H1 (cell line): ENCODE results near the gene MRPS35. TPM values are rescaled to one million over a fixed set of nuclear protein-coding genes. Genes with fewer than 3 reads are reported as not detected.

Experiments used
- CTCF ChIA-PET: fragments of 300-600 bp; sonication (Branson Sonifier 250); formaldehyde crosslinking; loops from one replicate; lab custom pipeline; 2021; ENCODE audit not compliant: partially characterized antibody; lab: Charles Lee
- POLR2A ChIA-PET: fragments of 300-600 bp; sonication (Branson Sonifier 250); formaldehyde crosslinking; loops from one replicate; lab custom pipeline; 2021; ENCODE audit warnings: inconsistent platforms; ENCODE audit not compliant: partially characterized antibody; lab: Charles Lee
- DNase-seq, 2 experiments: peaks; one replicate each; pipeline versions ENCODE4 v3.0.0 to v3.0.0-alpha.2; 2010 to 2022; ENCODE audit warnings: low spot score in 2 of 2, low read depth in 1 of 2, mixed read lengths in 1 of 2
- FAIRE-seq: peaks from 2 replicates; lab custom pipeline; 2011; peaks lifted over from hg19 to GRCh38; lab: Jason Lieb, UNC
- H2AFZ ChIP-seq: 2 replicates; pipeline ENCODE4 v1.8.1; 2012; ENCODE audit warnings: low read length, inconsistent platforms
- H2AK5ac ChIP-seq: 2 replicates; pipeline ENCODE4 v1.6.1; 2013; ENCODE audit warnings: low read depth, low read length
- H2BK120ac ChIP-seq: replicated peaks from 2 replicates; pipeline ENCODE3; 2013; ENCODE audit warnings: low read depth, low read length, inconsistent platforms
- H2BK12ac ChIP-seq: 2 replicates; pipeline ENCODE4 v1.6.1; 2013; ENCODE audit warnings: low read depth, low read length
- H2BK15ac ChIP-seq: 2 replicates; pipeline ENCODE4 v1.6.1; 2013; ENCODE audit warnings: low read length
- H2BK20ac ChIP-seq: 2 replicates; pipeline ENCODE4 v1.6.1; 2013; ENCODE audit warnings: low read length
- H2BK5ac ChIP-seq: 2 replicates; pipeline ENCODE4 v1.6.1; 2013; ENCODE audit warnings: low read depth, low read length
- H3K14ac ChIP-seq: 2 replicates; pipeline ENCODE4 v1.6.1; 2013; ENCODE audit warnings: inconsistent platforms; ENCODE audit not compliant: insufficient read length
- H3K18ac ChIP-seq: 2 replicates; pipeline ENCODE4 v1.6.1; 2013; ENCODE audit warnings: low read length; ENCODE audit errors: extremely low read depth
- H3K23ac ChIP-seq: 2 replicates; pipeline ENCODE4 v1.6.1; 2013; ENCODE audit warnings: inconsistent platforms; ENCODE audit not compliant: insufficient read length
- H3K23me2 ChIP-seq: 2 replicates; pipeline ENCODE4 v1.6.1; 2013; ENCODE audit warnings: low read depth, low read length
- H3K27ac ChIP-seq: 2 replicates; pipeline ENCODE4 v1.6.1; 2011; ENCODE audit warnings: low read depth, low read length, inconsistent platforms
- H3K27me3 ChIP-seq, 4 experiments: replicated peaks in 1 of 4; 1 replicate in 1 of 4; 2 replicates in 3 of 4; pipeline versions ENCODE4 v1.6.1 to v1.8.1; 2011 to 2013; ENCODE audit warnings: low read length in 3 of 4, mild to moderate bottlenecking in 3 of 4, inconsistent platforms in 2 of 4, mixed read lengths in 2 of 4, moderate library complexity in 1 of 4; ENCODE audit not compliant: control insufficient read depth in 3 of 4, insufficient read depth in 3 of 4; ENCODE audit errors: extremely low read depth in 1 of 4
- H3K36me3 ChIP-seq, 4 experiments: 2 replicates each; pipeline versions ENCODE4 v1.6.1 to v1.8.1; 2011 to 2013; ENCODE audit warnings: mild to moderate bottlenecking in 4 of 4, low read length in 3 of 4, moderate library complexity in 2 of 4, control low read depth in 1 of 4, inconsistent platforms in 1 of 4; ENCODE audit not compliant: insufficient read depth in 4 of 4, control insufficient read depth in 2 of 4
- H3K4ac ChIP-seq: replicated peaks from 2 replicates; pipeline ENCODE3; 2013; ENCODE audit warnings: low read length, low read depth, mixed read lengths, inconsistent platforms; ENCODE audit not compliant: insufficient read length
- H3K4me1 ChIP-seq, 4 experiments: replicated peaks in 1 of 4; 1 replicate in 1 of 4; 2 replicates in 3 of 4; pipeline versions ENCODE4 v1.6.1 to v1.8.1; 2011 to 2013; ENCODE audit warnings: low read length in 3 of 4, inconsistent platforms in 2 of 4, mixed read lengths in 1 of 4; ENCODE audit not compliant: insufficient read depth in 4 of 4, control insufficient read depth in 3 of 4
- H3K4me2 ChIP-seq, 2 experiments: 2 replicates each; pipeline versions ENCODE4 v1.6.1 to v1.8.1; 2011 to 2013; ENCODE audit warnings: low read depth in 2 of 2, low read length in 2 of 2, control low read depth in 1 of 2, inconsistent platforms in 1 of 2, mild to moderate bottlenecking in 1 of 2; ENCODE audit not compliant: insufficient read depth in 1 of 2
- H3K4me3 ChIP-seq, 4 experiments: fragments of 200-600, 300-600 bp in 1 of 4; sonication (generic), shearing (Covaris generic), sonication (Bioruptor Twin) in 1 of 4; 2 replicates each; pipeline versions ENCODE4 v1.5.1 to v1.8.1; 2011 to 2016; ENCODE audit warnings: low read length in 4 of 4, low read depth in 3 of 4, control low read depth in 2 of 4, inconsistent platforms in 2 of 4, mild to moderate bottlenecking in 2 of 4, mixed read lengths in 1 of 4, moderate library complexity in 1 of 4; ENCODE audit not compliant: insufficient read depth in 2 of 4; ENCODE audit errors: extremely low read depth in 1 of 4
- H3K56ac ChIP-seq: replicated peaks from 2 replicates; pipeline ENCODE3; 2013; ENCODE audit warnings: low read depth, mild to moderate bottlenecking, mixed read lengths, low read length, inconsistent platforms; ENCODE audit not compliant: insufficient read length
- H3K79me1 ChIP-seq: 2 replicates; pipeline ENCODE4 v1.6.1; 2013; ENCODE audit warnings: low read depth, low read length, control low read depth
- H3K79me2 ChIP-seq, 2 experiments: 2 replicates each; pipeline versions ENCODE4 v1.6.1 to v1.8.1; 2012 to 2013; ENCODE audit warnings: low read length in 2 of 2, mild to moderate bottlenecking in 2 of 2, inconsistent platforms in 1 of 2; ENCODE audit not compliant: insufficient read depth in 2 of 2, control insufficient read depth in 1 of 2
- H3K9ac ChIP-seq, 4 experiments: replicated peaks in 1 of 4; 1 replicate in 1 of 4; 2 replicates in 3 of 4; pipeline versions ENCODE4 v1.6.1 to v1.8.1; 2011 to 2013; ENCODE audit warnings: low read depth in 3 of 4, low read length in 3 of 4, control low read depth in 2 of 4, mild to moderate bottlenecking in 2 of 4, moderate library complexity in 2 of 4, inconsistent platforms in 1 of 4; ENCODE audit errors: extremely low read depth in 1 of 4
- H3K9me3 ChIP-seq, 2 experiments: 2 replicates each; pipeline versions ENCODE4 v1.6.1 to v1.8.1; 2012 to 2013; ENCODE audit warnings: mild to moderate bottlenecking in 2 of 2, moderate library complexity in 2 of 2, control low read depth in 1 of 2, inconsistent platforms in 1 of 2, low read depth in 1 of 2, low read length in 1 of 2, mixed read lengths in 1 of 2; ENCODE audit not compliant: insufficient read depth in 2 of 2
- H4K20me1 ChIP-seq, 2 experiments: replicated peaks in 1 of 2; 2 replicates each; pipeline versions ENCODE3 to v1.8.1; 2011 to 2013; ENCODE audit warnings: inconsistent platforms in 2 of 2, low read length in 2 of 2, mild to moderate bottlenecking in 1 of 2; ENCODE audit not compliant: insufficient read depth in 2 of 2, control insufficient read depth in 1 of 2
- H4K5ac ChIP-seq: 2 replicates; pipeline ENCODE4 v1.6.1; 2013; ENCODE audit warnings: low read length, low read depth, mixed read lengths, inconsistent platforms; ENCODE audit not compliant: insufficient read length
- H4K8ac ChIP-seq: 2 replicates; pipeline ENCODE4 v1.8.0; 2013; ENCODE audit warnings: mild to moderate bottlenecking, moderate library complexity, low read length, inconsistent platforms; ENCODE audit not compliant: insufficient read depth; ENCODE audit errors: extremely low read depth
- H4K91ac ChIP-seq: replicated peaks from 2 replicates; pipeline ENCODE3; 2013; ENCODE audit warnings: low read length, mixed read lengths, inconsistent platforms; ENCODE audit not compliant: insufficient read length
- KDM4A ChIP-seq: IDR thresholded peaks from one replicate; pipeline ENCODE4 v1.7.1; 2012; ENCODE audit warnings: low read depth, mild to moderate bottlenecking, moderate library complexity, low read length, inconsistent platforms; ENCODE audit not compliant: severe bottlenecking
- RXRA ChIP-seq: IDR thresholded peaks from 2 replicates; pipeline ENCODE4 v1.6.1; 2011; ENCODE audit warnings: low read depth, mild to moderate bottlenecking, low read length, moderate library complexity; ENCODE audit not compliant: insufficient read depth
- SP2 ChIP-seq: IDR thresholded peaks from 2 replicates; pipeline ENCODE4 v1.6.1; 2012; ENCODE audit warnings: mild to moderate bottlenecking, low read length, inconsistent platforms
- SUZ12 ChIP-seq: fragments of 200-600 bp; sonication (generic); IDR thresholded peaks from 2 replicates; pipeline ENCODE4 v1.6.1; 2012; ENCODE audit warnings: mild to moderate bottlenecking, inconsistent platforms, low read length, moderate library complexity, mixed read lengths
- TAF7 ChIP-seq: optimal IDR thresholded peaks from 2 replicates; pipeline ENCODE3; 2011; ENCODE audit warnings: low read depth, mild to moderate bottlenecking, inconsistent platforms, low read length, moderate library complexity, borderline replicate concordance
- TEAD4 ChIP-seq: IDR thresholded peaks from 2 replicates; pipeline ENCODE4 v1.6.1; 2012; ENCODE audit warnings: low read depth, low read length, inconsistent platforms, mixed read lengths
- polyA plus RNA-seq, 7 experiments: library from polyadenylated mRNA; depleted of rRNA in 3 of 7; stranded (reverse) in 5 of 7; unstranded in 2 of 7; fragments of >200 nt in 5 of 7; fragments of 200-250 nt in 2 of 7; gene quantifications; 1 replicate in 5 of 7; 2 replicates in 1 of 7; 4 replicates in 1 of 7; pipeline versions ENCODE4 v1.2.1 to v1.2.3, GENCODE V29; 2011 to 2013; ENCODE audit warnings: missing spikeins in 2 of 7, mixed read lengths in 2 of 7
- total RNA-seq: library from RNA; stranded (reverse); fragmentation: NEBNext Ultra II Directional; extraction: Animal tissue kit (Norgen Biotek cat#: 25700); gene quantifications from 2 replicates; pipeline ENCODE4 v1.2.1, GENCODE V29; 2021
- TF ChIP-seq, protein P1 (sequence below): IDR thresholded peaks from 2 replicates; pipeline ENCODE4 v1.6.1; 2011; ENCODE audit warnings: low read length, improper control_type of control experiment

The MRPS35 gene
- total and polyA plus RNA-seq, 2 of the 8 experiments (the other 6 are each of a cell fraction or from before 2014, with no cell fraction given): 26.8 to 47.9 TPM

DNA sequence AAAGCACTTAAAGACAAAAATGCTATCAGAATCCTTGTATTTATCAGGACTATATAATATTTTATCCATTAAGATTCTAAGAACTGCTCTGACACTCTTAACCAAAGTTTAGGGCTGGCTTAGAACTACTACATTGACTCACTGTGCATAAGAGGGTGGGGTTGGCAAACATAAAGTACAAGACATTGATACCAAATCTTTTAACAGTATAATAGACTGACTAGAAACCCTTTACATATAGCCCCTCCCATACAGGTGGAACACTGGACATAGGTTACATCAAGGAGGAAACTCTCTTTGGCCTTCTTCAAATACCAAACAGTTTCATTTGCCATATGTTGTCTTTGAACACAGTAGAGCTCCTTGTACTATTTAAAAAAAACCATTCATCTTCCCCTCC is 30.0 kb upstream of the MRPS35 start:
- no peak overlapping the region for H4K91ac ChIP-seq

More for the DNA sequence above, 30.0 kb upstream of the MRPS35 start:
- Histone ChIP-seq H2BK15ac (no peak overlapping the region), H3K27ac (no peak overlapping the region), H4K8ac (no peak overlapping the region), H3K79me2 (no peaks in the 10 kb centered on the region), H3K9ac (no peak overlapping the region), H4K5ac (no peak overlapping the region), H2AK5ac (no peak overlapping the region), H3K23ac (no peak overlapping the region), H3K23me2 (no peaks in the 10 kb centered on the region), H3K18ac (no peak overlapping the region), H2AFZ (no peak overlapping the region), H4K20me1 (no peaks in the 10 kb centered on the region), H3K4ac (no peak overlapping the region), H2BK12ac (no peak overlapping the region), H2BK20ac (no peak overlapping the region), H3K36me3 (peaks cover 0 to 11% (median 4%) of the 10 kb centered on the region in 4 experiments; a peak in 3 of 8 replicates), H3K9me3 (no peaks in the 10 kb centered on the region), H3K14ac (no peak overlapping the region), H2BK5ac (no peak overlapping the region), H3K4me2 (no peak overlapping the region), H3K79me1 (no peaks in the 10 kb centered on the region), H3K4me1 (no peaks in the 10 kb centered on the region), H3K4me3 (no peak overlapping the region), H2BK120ac (no peak overlapping the region), H3K56ac (no peak overlapping the region), H3K27me3 (no peaks in the 10 kb centered on the region)
- no peak for TF ChIP-seq KDM4A
- TF ChIP-seq SP2: no peak
- TF ChIP-seq TEAD4: no peak
- TF ChIP-seq RXRA: no peak
- TF ChIP-seq SUZ12: no peak
- TF ChIP-seq, protein P1, sequence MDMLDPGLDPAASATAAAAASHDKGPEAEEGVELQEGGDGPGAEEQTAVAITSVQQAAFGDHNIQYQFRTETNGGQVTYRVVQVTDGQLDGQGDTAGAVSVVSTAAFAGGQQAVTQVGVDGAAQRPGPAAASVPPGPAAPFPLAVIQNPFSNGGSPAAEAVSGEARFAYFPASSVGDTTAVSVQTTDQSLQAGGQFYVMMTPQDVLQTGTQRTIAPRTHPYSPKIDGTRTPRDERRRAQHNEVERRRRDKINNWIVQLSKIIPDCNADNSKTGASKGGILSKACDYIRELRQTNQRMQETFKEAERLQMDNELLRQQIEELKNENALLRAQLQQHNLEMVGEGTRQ: no peak
- no peak for TF ChIP-seq TAF7
- CTCF ChIA-PET: interaction anchor here (1.3 kb wide), 1 partner anchor 23 kb away, joined by 4 read pairs; no protein-coding TSS in a partner anchor
- no peak for DNase-seq
- no peak for FAIRE-seq
- POLR2A ChIA-PET: no interaction called here
